Measurements from ENCODE around the gene PEX12.
"Not testable (repeated sequence)": the region's sequence is repeated elsewhere in the genome, so short reads cannot be mapped to it uniquely, and the experiment has no call there.

Gene PEX12

DNA sequence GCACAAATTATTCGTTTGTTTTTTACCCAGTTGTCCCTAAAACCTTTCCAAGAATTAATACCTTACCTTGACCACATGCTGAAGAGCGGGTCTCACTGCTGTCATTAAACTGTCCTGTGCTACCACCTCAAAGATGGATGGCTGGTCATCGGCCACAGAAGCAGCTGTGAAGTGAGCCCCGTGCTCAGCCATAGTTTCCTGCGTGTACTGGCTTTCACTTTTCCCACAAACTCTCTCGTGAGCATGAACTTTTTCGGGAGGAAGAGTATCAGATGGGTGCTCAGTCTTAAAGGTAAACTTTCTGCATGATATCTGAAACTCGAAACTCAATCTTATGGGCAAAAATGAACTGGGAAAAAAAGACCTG lies 558 bp downstream of the PEX12 start:
- no peak for DNase-seq

- no peak for DNase-seq
These were observed 2.6 kb downstream of the PEX12 start for GRCh38 chr17:35575759-35576158.

DNA sequence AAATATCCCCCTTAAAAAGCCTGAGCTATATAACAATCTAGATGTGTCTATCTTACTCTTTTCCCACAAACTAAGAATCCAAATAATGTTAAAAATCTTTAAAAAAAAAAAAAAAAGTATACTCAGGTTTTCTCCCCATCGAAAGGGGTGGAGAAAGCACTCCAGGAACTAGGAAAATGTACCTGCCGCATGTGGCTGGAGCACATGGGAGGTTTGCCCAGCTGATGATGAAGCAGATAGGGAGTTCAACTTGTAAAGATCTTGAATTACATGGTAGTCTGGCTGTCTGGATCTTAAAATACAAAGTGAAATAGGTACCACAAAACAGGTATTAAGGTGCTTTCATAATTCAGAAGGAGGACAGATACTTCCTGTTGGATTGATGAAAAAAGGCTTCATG lies 9.0 kb downstream of the PEX12 start:
- DNase-seq: no peak

DNA sequence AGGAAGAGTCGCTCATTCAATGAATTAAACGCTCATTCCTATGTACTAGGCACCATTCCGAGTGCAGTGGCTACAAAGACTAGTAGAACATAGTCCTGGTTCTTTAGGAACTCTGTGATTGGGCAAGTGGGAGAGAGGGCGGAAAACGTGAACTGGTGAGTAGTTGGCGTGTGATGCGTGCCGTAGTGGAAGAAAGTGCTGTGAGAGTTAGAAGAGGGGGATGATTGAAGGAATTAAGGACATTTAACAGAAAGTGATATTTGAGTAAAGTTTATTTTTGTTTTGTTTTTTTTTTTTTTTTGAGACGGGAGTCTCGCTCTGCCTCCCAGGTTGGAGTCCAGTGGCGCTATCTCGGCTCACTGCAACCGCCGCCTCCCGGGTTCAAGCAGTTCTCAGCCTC lies 9.8 kb downstream of the PEX12 start:
- DNase-seq: peak; percentile 67 to 81 (median 75)

GRCh38 chr17:35566968-35567367 lies 11.4 kb downstream of the PEX12 start:
- no peak for DNase-seq

DNA sequence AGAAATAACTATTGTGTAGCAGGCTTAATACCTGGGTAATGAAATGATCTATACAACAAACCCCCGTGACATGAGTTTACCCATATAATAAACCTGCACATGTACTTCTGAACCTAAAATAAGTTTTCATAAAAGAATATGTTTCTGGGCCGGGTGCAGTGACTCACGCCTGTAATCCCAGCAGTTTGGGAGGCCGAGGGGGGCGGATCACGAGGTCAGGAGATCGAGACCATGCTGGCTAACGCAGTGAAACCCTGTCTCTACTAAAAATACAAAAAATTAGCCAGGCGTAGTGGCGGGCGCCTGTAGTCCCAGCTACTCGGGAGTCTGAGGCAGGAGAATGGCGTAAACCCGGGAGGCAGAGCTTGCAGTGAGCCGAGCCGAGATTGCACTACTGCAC lies 15.2 kb downstream of the PEX12 start:
- not testable (repeated sequence) for DNase-seq

DNA sequence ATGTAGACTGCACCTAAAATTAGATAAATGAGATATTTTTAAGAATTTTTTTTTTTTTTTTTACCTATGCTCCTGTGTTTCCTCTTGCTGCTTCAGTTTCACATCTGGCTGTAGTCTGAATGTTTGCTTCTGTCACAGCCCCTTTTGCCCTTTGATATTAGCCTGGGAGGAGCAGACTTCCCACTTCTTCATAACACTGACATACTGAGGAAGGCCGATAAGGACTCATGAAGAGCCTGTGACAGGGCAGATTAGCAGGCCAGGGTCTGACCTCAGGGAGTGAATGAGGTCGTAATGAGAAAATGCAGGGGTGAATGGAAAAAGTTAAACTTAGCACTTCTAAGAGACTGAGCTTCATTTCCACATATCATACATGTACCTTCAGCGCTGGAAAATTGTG lies 17.7 kb downstream of the PEX12 start, which contains the start of gene SLFN14:
Gene SLFN14, minus strand, starts transcription at position 117 of the 400 bp plus-strand sequence. CDS start 2,757 bp downstream, outside the sequence.
- peak in 1 of 3 donors; percentile 35 for DNase-seq

DNA sequence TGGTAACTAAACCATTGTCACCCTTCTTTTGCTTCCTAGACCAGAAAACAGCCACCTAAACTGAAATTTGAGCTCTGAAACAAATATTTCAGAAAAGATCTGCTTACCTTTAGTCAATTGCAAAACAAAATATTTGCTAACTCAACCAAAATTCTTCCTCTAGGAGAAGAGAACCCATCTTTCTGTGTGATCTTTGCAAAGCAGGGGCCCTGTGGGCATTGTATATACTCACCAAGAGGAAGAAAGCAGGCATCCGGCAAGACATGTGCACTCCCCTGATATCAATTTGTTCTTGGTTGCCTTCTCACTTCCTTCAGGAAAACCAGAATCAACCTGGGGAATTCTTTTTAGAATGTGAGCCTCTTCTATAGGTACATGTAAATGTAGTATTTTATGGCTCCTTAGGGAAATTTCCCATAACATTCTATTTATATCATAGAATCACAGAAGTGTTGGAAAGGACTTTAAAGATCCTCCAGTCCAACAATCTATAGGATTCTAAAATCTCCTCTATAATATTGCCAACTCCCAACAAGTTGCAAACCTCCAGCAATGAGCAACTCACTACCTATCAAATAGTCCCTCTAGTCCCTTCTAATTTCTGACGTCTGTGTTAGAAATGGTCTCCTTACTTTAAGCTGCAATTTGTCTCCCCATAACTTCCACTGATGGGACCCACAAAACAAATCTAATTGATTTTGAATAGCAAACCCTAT lies 18.7 kb downstream of the PEX12 start:
- DNase-seq: no peak

DNA sequence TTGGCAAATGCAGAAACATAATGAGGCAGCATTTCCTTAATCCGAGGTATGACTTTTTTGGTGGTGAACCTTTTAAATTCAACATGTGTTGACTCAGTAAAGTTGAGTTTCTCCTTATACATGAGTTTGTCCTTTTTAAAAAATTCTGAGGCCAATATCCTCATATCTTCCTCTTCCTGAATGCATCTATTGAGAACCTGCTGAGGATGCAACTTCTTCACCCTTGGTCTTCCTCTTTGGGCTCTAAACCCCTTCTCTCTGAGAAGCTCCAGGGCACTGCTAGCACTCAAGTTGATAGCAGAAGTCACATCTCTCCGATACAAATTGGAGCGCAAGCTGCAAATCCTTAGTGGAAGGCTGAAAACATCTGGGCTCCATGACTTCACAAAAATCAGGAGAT lies 21.0 kb downstream of the PEX12 start:
- no peak for DNase-seq

GRCh38 chr17:35555691-35556090 lies 22.7 kb downstream of the PEX12 start:
- no peak for DNase-seq

- DNase-seq: peak in 1 of 3 donors; percentile 49
These were observed 23.7 kb downstream of the PEX12 start for GRCh38 chr17:35554668-35555067.

GRCh38 chr17:35553310-35553709 lies 25.1 kb downstream of the PEX12 start:
- DNase-seq: no peak

GRCh38 chr17:35548978-35549377 lies 29.4 kb downstream of the PEX12 start:
- DNase-seq: no peak

DNA sequence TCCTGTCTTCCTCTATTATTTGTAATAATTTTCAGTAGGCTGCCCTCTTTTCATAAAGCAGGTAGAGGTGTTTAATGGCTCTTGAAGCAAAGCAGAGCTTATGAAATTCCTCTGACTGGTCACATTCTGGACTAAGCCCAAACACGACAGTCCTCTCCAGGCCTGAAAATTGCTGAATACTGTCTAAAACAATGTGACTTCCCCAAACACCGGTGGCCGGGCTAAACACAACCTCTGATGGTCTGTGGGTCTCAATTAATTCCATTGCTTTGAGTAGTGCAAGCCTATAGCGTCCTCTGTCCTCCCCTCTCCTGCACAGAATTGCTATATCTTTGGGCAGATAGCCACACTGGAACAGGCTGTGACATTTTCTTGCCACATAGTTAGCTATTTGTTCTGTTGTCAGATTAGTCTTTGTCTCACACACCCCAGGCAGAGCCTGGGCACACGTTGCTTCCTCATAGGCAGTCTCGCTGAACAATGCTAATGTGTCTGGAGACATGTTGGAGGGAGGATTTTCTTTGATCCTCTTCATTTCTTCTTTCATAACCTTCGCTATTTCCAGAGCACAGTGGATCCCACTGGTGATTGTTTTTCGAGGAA lies 30.1 kb downstream of the PEX12 start:
- DNase-seq: no peak

- DNase-seq: peak; percentile 55 to 86 (median 82)
These were observed 31.9 kb downstream of the PEX12 start for GRCh38 chr17:35546487-35546886.

- DNase-seq: no peak
These were observed 33.2 kb downstream of the PEX12 start for GRCh38 chr17:35545150-35545549.

DNA sequence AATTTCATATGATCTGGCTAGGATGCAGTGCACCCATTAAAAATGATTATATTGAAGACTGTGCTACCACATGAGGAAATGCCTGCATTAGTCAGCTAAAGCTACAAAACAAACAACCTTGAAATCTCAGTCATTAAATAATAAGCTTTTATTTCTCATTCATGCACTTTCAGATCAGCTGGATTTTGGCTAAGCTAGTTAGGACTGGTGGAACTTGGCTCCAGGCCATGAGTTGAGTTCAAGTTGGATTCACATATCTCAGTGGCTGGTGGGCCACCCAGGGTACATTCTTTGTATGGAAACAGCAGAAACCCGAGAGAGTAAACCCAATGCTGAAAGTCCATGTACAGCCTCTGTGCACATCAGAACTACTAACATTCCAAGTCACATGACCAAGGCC lies 34.5 kb downstream of the PEX12 start:
- no peak for DNase-seq

DNA sequence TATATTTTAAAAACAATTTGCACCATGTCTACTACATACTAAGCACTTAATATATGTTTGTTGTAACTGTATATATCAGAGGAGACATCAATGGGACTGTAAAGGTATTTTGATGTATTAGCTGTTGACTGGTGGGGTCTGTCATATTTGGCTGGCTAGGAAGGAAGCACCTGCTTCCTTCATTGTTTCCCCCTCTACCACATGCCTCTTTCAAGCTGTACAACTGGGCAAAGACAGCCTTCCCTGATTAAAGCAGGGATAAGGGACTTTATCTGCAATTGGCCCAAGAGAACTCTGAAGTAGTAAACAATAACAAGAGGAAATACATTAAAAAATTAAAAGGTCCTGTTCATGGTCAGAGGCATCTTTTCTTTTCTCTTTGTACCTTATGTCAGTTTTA lies 35.4 kb downstream of the PEX12 start:
- no peak for DNase-seq

DNA sequence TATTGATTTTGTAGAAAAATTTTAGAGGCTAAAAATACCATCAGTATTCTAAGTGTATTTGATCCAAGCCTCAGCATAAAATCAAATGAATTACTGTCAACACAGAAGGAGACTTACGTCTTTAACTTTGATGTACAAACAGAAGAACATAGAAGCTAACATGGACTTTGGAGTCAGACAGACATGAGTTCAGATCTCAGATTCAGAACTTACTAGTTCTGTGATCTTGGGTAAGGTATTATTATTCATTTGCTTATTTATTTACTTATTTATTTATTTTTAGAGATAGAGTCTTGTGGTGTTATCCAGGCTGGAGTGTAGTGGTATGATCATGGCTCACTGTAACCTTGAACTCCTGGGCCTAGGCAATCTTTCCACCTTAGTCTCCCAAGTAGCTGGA lies 36.9 kb downstream of the PEX12 start:
- no peak for DNase-seq

- DNase-seq: peak; percentile 78 to 85 (median 82)
These were observed 37.6 kb downstream of the PEX12 start for GRCh38 chr17:35540589-35541404.

GRCh38 chr17:35539659-35540026 lies 38.7 kb downstream of the PEX12 start:
- no peak for DNase-seq

- DNase-seq: peak in 1 of 3 donors; percentile 35
These were observed 40.7 kb downstream of the PEX12 start, which contains the start of gene SLFN12L for GRCh38 chr17:35537601-35538141. Gene SLFN12L (minus strand): TSS chr17:35537678. CDS start chr17:35522364, 15,314 bp downstream.

DNA sequence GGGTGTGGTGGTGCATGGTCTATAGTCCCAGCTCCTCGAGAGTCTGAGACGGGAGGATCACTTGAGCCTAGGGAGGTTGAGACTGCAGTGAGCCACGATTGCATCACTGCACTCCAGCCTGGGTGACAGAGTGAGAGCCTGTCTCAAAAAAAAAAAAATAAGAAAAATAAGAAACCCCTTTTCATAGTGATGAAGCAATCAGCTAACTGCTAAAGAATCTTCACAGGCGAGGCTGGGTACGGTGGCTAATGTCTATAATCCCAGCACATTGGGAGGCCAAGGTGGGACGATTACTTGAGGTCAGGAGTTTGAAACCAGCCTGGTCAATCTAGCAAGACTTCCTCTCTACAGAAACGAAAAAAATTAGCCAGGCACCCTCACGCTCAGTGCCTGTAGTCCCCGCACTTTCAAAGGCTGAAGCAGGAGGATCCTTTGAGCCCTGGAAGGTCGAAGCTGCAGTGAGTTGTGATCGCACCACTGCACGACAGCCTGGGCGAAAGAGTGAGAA lies 41.7 kb downstream of the PEX12 start:
- DNase-seq: no peak
